Neural crest cell (in vitro differentiated cells): Measurements from ENCODE around the gene DLGAP5. TPM values are rescaled to one million over a fixed set of nuclear protein-coding genes. Genes with fewer than 3 reads are reported as not detected.

Experiments
- DNase-seq: peaks from one replicate; pipeline ENCODE4 v3.0.0; 2021; ENCODE audit warnings: low read depth, mixed read lengths, low spot score
- H3K27ac Mint-ChIP-seq: one replicate; pipeline ENCODE4 v1.8.0; 2021; ENCODE audit warnings: mild to moderate bottlenecking, mixed read lengths; ENCODE audit not compliant: unreplicated experiment
- H3K27me3 Mint-ChIP-seq: 2 replicates; pipeline ENCODE4 v1.8.0; 2021; ENCODE audit warnings: low read depth, mild to moderate bottlenecking, mixed read lengths
- H3K36me3 Mint-ChIP-seq: 2 replicates; pipeline ENCODE4 v1.8.0; 2021; ENCODE audit warnings: low read depth, mild to moderate bottlenecking, mixed read lengths
- H3K4me1 Mint-ChIP-seq: 2 replicates; pipeline ENCODE4 v1.8.0; 2021; ENCODE audit warnings: mixed read lengths
- H3K4me3 Mint-ChIP-seq: one replicate; pipeline ENCODE4 v1.8.0; 2021; ENCODE audit warnings: mild to moderate bottlenecking, mixed read lengths
- H3K9me3 Mint-ChIP-seq: 2 replicates; pipeline ENCODE4 v1.8.0; 2021; ENCODE audit warnings: mixed read lengths
- total RNA-seq: library from RNA; stranded (reverse); gene quantifications from 2 replicates; pipeline ENCODE4 v1.2.1, GENCODE V29; 2021
- TF ChIP-seq, protein P1 (sequence below): fragments of 200-600 bp; sonication (generic); conservative IDR thresholded peaks from 2 replicates; pipeline ENCODE4 v1.5.0; 2021; ENCODE audit warnings: antibody characterized with exemption, mild to moderate bottlenecking

The DLGAP5 gene
- total RNA-seq, 1 donor from 2014 or later = 89.6 TPM

DNA sequence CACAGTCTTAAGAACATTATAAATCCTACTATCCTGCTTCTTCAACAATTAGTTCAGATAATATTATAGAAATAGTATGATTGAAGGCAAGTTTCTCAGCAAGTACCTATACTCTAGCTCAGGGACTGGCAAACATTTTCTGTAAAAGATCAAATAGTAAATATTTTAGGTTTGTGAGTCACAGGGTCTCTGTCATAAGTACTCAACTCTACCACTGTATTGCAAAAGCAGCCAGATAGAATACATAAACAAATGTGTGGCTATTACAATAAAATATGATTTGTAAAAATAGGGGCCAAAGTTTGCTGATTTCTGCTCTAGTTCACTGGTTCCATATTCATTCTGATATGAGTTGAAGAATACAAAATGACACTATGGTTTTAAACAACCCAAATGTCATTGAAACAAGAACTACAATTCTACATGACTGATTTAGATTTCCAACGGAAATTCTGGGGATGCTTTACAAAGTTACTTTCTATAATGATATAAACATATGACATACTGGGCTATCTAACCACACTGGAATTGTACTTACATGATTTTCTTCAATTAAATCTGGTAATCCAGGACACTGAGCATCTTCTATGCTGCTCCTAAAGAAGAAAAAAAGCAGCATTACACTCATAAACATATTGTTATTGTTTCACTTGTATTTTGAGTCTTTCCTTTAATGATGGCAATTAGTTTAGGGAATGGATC lies 39.2 kb downstream of the DLGAP5 start:
- TF ChIP-seq, protein P1, sequence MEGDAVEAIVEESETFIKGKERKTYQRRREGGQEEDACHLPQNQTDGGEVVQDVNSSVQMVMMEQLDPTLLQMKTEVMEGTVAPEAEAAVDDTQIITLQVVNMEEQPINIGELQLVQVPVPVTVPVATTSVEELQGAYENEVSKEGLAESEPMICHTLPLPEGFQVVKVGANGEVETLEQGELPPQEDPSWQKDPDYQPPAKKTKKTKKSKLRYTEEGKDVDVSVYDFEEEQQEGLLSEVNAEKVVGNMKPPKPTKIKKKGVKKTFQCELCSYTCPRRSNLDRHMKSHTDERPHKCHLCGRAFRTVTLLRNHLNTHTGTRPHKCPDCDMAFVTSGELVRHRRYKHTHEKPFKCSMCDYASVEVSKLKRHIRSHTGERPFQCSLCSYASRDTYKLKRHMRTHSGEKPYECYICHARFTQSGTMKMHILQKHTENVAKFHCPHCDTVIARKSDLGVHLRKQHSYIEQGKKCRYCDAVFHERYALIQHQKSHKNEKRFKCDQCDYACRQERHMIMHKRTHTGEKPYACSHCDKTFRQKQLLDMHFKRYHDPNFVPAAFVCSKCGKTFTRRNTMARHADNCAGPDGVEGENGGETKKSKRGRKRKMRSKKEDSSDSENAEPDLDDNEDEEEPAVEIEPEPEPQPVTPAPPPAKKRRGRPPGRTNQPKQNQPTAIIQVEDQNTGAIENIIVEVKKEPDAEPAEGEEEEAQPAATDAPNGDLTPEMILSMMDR = no peak
- Mint-ChIP-seq H3K4me1 (no peaks in the 10 kb centered on the region), H3K9me3 (no peaks in the 10 kb centered on the region), H3K27me3 (no peaks in the 10 kb centered on the region), H3K36me3 (peaks cover 5% of the 10 kb centered on the region), H3K4me3 (no peak overlapping the region), H3K27ac (no peak overlapping the region)
- DNase-seq = no peak

DNA sequence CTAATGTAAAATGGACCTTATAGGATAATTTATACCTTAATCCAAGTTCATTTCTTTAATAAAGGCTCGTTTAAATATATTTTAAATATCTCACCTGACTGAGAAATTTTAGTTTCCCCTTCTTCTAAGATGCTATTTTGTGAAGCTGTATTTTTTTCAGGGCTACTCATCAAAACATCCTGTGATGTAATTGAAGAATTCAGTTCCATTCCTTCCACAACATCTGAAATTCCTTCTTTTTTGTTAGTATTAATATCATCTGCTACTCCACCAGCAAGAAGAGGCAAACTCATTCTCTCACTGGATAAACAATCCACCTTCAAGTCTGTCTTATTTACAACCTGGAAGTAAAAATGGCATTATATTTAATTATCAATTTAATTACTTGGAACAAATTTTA lies 39.8 kb downstream of the DLGAP5 start:
- TF ChIP-seq, protein P1 = no peak
- Mint-ChIP-seq H3K4me1 (no peaks in the 10 kb centered on the region), H3K27ac (no peak overlapping the region), H3K4me3 (no peak overlapping the region), H3K27me3 (no peaks in the 10 kb centered on the region), H3K36me3 (peaks cover 5% of the 10 kb centered on the region), H3K9me3 (no peaks in the 10 kb centered on the region)
- no peak for DNase-seq

DNA sequence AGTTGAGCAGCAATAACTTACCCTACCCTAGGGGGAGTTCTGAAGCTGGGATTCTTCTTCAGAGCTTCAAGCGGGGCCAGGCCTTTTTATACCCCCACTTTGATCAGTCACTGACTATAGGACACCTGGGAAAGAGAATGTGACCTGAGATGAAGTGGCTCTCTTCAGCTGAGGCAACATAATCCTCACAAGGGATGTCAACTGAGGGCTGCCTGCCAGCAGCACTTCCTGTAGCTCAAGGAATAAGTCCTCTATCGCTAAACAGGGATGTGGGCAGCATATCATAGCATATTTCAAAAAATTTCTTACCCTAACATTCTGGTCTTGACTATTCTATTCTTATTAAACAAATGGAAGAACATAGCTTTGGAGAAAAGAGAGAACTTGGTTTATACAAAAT lies 45.0 kb downstream of the DLGAP5 start:
- DNase-seq = no peak
- Mint-ChIP-seq H3K36me3 (peaks cover 19% of the 10 kb centered on the region), H3K4me1 (peaks cover 4% of the 10 kb centered on the region)

DNA sequence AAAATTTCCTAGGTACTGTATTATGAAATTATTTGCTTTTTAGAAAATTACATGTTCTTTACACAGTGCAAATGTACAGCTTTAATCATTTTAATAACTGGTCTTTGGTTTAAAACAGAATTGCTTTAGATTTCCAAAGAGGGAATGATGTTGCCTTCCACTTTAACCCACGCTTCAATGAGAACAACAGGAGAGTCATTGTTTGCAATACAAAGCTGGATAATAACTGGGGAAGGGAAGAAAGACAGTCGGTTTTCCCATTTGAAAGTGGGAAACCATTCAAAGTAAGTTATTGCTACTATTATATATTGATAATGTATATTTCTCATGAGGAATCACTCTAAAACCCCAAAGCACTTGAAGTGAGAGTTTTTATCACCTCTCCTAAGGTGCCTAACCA lies 48.9 kb downstream of the DLGAP5 start:
- peaks cover 4% of the 10 kb centered on the region for H3K4me1 Mint-ChIP-seq
- no peak overlapping the region for H3K27ac Mint-ChIP-seq
- no peak for DNase-seq
- peaks cover 5% of the 10 kb centered on the region for H3K9me3 Mint-ChIP-seq
- H3K36me3 Mint-ChIP-seq = peaks cover 29% of the 10 kb centered on the region
- TF ChIP-seq, protein P1 = no peak
- no peak overlapping the region for H3K4me3 Mint-ChIP-seq
- no peaks in the 10 kb centered on the region for H3K27me3 Mint-ChIP-seq

More for the DNA sequence above, 45.0 kb downstream of the DLGAP5 start:
- Mint-ChIP-seq H3K27me3 (no peaks in the 10 kb centered on the region), H3K9me3 (no peaks in the 10 kb centered on the region), H3K4me3 (no peak overlapping the region), H3K27ac (no peak overlapping the region)
- TF ChIP-seq, protein P1 = no peak

DNA sequence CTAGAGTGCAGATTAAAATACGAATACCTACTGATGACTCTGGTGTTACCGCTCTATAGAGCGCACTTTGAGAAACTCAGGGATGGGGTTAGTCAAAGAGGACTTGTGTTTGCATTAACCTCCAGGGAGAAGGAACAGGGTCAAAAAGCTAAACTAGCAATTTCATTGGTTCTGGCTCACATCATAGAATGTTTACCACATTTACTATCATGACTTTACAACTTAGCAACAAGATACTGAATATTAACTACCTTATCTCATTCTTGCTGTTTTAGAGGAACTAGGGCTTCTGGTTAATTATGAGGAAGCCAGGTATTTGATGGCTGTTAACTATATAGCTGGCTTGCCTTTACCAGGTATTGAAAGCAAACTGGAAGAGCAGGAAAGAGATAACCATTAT lies 49.6 kb downstream of the DLGAP5 start:
- no peak overlapping the region for H3K4me3 Mint-ChIP-seq
- peaks cover 29% of the 10 kb centered on the region for H3K36me3 Mint-ChIP-seq
- TF ChIP-seq, protein P1 = no peak
- peaks cover 5% of the 10 kb centered on the region for H3K9me3 Mint-ChIP-seq
- H3K27me3 Mint-ChIP-seq = no peaks in the 10 kb centered on the region
- no peak overlapping the region for H3K27ac Mint-ChIP-seq
- H3K4me1 Mint-ChIP-seq = peaks cover 7% of the 10 kb centered on the region
- DNase-seq = no peak
